ENCODE data around the gene GPD2.

DNA sequence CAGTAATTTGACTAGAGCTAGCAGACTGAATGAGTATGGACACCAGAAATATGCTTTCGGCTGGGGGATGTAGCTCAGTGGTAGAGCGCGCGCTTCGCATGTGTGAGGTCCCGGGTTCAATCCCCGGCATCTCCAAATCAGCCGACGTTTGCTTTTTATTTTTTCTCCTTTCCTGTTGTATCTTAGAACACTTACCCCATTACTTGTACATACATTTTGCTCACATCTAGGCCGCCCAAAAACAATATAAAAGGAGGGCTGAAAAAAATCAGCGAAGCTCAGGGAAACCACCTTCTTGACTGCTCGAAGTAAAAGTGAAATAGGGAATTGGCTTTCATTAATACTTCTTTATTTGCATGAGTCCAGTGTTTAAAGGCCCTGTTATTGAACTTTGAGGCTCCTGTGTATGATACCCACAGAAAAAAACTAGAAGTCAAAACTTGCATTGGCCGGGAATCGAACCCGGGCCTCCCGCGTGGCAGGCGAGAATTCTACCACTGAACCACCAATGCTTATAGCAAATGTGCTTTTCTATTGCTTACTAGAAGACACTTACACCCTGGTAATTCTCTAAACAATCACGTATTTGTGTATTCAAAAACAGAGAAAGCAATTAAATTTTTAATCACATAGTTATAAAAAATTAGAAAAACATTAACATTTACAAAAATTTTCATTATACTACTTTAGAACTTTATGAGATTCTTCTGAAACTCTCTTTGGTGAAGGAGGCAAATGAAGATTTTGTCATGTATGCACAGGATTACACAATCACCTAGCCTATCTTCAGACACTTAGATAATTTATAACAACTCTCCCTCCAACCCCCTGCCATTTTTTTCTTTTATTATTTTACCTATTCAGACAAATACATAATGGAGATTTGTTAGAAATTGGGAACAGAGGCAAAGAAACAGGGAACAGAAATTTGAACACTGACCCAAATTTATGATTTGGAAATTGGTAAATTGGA lies 35.2 kb upstream of the GPD2 start:
- TF ChIP-seq EP300 (IDR thresholded peaks at IDR 0.05) (peak; percentile 33 to 44), POLR2A (IDR thresholded peaks at IDR 0.05) (no peak)
